SH-SY5Y (cell line): ENCODE data around the gene THSD4.

ENCODE experiments used
- GATA2 ChIP-seq: IDR thresholded peaks from 2 replicates; pipeline ENCODE4 v1.6.1; 2011; ENCODE audit warnings: mild to moderate bottlenecking, low read depth, low read length
- GATA3 ChIP-seq: IDR thresholded peaks from 2 replicates; pipeline ENCODE4 v1.6.1; 2011; ENCODE audit warnings: low read depth, mild to moderate bottlenecking, low read length, moderate library complexity

DNA sequence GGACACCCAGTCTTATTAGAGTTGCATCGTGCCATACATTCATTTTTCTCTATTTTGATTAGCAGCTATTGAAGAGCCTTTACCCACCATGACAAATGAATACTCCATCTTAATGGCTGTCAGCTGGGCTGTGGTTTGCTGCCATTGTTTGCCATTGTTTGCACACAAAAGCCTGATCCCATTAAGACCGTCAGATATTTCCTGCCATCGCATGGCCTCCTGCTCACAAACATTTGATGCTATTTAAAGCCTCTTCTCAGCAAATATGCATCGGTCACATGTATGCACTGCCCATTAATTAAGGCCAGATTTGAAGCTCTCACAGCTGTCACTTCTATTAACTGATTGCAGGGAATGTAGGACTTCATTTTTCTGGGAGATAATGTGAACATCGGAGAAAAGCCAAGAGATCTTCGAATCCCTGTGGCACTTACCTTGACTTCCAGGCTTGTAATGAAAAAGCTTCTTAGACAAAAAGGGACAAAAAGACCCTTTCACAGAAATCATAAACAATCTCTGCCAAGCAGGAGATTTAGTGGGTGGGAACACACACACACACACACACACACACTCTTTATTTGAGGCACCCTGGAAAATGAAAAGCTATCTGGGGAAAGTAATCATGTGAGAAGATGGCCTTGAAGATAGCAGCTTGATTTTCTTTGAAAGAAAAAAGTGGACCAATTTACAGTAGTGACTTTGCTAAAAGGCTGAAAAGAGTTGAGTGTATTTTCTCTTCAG is 519.7 kb downstream of the THSD4 start:
- TF ChIP-seq GATA2 (no peak), GATA3 (no peak)
